GM18519 (cell line): Measurements from ENCODE around the gene TRPC4.
"Not testable (repeated sequence)": the region's sequence is repeated elsewhere in the genome, so short reads cannot be mapped to it uniquely, and the experiment has no call there.

ENCODE experiments used
- ATAC-seq: cut with Tn5 transposase; IDR thresholded peaks from one replicate; pipeline ENCODE4 v1.9.1; 2021; ENCODE audit warnings: mild to moderate bottlenecking, moderate library complexity; ENCODE audit not compliant: unreplicated experiment, low FRiP score

TRPC4 gene

GRCh38 chr13:37835392-37835791 lies 34.2 kb downstream of the TRPC4 start:
- no peak for ATAC-seq

- ATAC-seq, result no peak
These were observed 36.2 kb downstream of the TRPC4 start for GRCh38 chr13:37833411-37833810.

DNA sequence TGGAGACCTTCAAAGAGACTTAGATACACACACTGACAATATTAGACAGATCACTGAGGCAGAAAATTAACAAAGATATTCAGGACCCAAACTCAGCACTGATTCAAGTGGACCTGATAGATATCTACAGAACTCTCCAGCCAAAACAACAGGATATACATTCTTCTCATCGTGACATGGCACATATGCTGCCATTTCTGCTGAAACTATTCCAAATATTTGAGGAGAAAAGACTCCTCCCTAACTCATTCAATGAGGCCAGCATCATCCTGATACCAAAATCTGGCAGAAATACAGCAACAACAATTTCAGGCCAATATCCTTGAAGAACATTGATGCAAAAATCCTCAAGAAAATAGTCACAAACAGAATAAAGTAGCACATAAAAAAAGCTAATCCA lies 53.3 kb downstream of the TRPC4 start:
- no peak for ATAC-seq

DNA sequence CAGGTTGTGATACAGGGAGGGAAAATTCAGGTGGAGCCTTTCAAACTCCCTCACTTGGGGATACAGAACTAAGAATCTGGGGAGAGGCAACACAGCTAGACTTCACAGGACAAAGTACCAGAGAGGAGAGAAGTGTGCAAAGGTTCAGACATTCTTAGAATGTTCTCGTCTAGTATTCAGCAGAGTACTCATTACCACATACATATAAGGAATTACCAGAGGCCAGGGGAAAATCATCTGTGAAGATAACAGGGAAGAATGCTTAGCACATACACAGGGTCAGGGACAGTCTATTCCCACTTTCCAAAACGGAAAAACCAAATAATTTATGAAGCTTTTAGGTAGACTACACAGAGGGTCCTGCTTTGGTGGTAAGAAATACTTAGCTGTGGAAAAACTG lies 58.1 kb downstream of the TRPC4 start:
- no peak for ATAC-seq

GRCh38 chr13:37806666-37807065 lies 62.9 kb downstream of the TRPC4 start:
- no peak for ATAC-seq

DNA sequence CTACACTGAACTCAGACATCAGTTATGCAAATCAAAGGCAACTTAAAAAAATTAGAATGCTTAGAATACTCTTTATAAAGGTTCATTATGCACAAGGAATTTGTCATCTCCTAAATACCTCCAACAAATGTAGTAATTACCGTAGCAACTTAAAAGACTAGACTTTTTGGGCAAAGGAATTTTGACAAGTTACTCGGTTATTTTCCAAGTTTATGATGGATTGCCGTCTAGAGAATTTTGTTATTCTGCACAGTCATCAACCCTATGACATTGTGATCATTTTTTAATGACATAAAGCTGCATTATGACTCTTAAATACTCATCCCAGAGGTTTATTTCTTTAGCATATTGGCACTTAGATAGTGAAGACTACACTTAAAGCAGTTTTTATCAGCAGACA lies 71.9 kb downstream of the TRPC4 start:
- no peak for ATAC-seq

- ATAC-seq, result not testable (repeated sequence)
These were observed 72.8 kb downstream of the TRPC4 start for GRCh38 chr13:37796795-37797194.

DNA sequence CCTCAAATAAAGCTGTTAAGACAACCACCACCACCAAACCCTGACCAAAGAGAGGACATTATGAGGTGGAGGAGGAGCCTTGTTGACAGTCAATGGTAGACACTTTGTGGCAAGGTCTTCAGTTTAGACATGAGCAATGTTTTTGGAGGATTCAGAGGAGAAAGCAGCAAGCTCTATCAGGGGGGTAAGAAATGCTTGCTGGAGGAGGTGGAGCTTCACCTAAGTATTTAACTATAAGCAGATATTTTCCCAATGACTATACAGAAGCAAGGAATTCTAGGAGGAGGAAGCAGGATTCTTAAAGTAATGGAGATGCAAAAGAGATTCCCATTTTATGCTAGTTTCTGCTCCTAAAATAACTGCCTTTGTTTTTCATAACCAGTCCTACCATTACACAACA lies 74.2 kb downstream of the TRPC4 start:
- ATAC-seq, result no peak

DNA sequence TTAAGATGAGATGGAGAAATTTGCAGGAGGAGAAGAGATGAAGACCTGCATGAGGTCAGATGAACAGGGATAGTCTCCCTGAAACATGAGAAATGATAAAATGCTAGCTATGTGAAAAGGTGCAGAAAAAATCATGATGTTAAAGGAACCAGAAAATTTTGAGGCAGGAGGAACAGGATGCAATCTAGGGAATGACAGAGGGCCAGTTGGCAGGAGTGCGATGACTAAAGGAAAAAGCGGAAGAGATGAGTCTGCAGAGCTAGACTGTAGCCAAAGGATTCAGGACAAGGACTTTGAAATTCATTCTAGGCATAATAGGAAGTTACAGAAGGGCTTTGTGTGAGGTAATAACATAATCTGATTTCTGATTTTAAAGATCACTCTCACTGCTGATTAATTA lies 77.9 kb downstream of the TRPC4 start:
- no peak for ATAC-seq

GRCh38 chr13:37788346-37788745 lies 81.2 kb downstream of the TRPC4 start:
- no peak for ATAC-seq

DNA sequence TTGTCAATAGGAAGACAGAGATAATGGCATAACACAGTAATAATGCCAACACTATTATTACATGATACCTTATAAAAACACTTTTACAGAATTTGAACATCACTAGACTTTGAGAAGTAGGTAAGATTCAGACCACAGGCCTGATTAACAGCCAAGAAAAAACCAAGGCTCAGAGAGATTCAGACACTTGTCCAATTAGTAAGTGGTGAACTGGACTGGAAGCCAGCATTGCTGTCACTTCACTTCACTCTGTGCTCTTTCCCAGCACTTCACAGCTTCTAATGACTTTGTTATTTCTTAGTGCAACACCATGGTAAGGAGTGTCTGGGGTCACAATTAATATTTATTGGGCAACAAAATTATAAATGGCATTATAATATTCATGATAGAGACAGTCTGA lies 91.9 kb downstream of the TRPC4 start:
- no peak for ATAC-seq

DNA sequence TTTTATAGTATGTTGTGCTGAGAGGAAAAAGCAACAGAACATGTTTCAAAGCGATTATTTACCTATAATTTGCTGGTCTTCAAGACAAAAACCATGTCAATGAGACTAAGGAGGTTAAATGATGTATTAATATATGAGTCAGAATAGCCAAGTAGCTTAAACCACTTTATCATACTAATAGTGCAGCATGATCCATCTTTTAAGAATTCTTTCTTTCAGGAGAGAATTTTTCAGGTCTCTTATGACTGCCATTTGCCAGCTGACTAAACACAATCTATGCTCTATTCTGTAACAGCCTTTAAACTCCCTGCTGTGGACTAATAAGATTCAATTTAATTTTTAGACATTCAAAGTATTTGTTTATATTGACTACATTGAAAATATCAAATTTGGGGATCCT lies 93.7 kb downstream of the TRPC4 start:
- no peak for ATAC-seq

DNA sequence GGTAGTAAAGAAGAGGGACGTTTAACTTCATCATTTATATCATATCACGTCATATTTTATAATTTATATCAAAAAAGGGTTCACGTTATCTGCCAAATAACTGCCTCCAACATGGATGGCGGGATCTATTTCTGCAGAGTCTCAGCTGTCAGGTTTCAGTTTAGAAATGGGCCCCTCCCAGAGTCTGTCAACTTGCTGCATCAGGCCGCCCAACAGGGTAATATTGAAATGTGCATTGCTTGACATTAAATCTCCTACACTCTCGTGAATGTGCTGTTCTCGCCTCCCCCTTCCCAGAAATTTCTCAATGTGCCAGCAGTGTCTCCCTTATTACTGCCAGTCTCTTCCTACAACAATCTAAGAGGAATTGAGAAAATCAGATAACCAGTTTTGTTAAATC lies 96.9 kb downstream of the TRPC4 start:
- no peak for ATAC-seq

GRCh38 chr13:37769545-37769944 lies 100.0 kb downstream of the TRPC4 start:
- no peak for ATAC-seq

DNA sequence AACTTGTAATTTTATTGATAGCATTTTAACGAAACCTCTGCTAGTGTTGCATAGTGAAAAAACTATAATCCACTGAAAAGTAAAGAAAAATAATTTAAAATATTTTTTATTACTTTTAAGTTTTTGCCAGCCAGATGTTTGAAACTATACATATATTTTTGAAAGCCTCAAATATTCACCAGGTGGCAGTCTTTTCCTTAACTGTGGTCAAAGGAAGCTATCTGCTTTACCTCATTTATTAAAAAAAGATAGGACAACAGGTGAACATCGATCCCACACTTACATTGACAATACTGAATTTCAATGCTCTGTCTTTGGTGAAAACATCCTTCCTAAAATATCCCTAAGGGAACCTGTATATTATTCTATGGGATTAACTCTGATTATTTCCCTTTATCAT lies 100.5 kb downstream of the TRPC4 start:
- no peak for ATAC-seq

DNA sequence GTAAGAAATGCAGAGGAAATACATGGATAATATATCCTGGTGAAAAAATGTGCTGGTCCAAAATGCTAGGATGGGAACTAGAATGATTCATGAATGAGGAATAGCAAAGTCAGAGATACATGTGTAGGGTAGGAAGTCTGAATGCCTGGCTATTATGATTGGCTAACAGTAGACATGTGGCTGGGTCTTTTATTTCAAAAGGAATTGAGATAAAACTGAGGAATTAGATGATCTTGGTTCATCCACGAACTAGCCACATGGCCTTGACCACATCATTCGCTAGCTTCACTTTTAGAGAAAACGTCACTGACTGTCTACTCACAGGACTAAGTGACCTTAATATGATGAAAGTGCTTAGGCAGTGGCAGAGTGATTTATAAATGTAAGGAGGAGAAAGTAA lies 103.1 kb downstream of the TRPC4 start:
- no peak for ATAC-seq

GRCh38 chr13:37755349-37755748 lies 114.2 kb downstream of the TRPC4 start:
- ATAC-seq, result no peak

DNA sequence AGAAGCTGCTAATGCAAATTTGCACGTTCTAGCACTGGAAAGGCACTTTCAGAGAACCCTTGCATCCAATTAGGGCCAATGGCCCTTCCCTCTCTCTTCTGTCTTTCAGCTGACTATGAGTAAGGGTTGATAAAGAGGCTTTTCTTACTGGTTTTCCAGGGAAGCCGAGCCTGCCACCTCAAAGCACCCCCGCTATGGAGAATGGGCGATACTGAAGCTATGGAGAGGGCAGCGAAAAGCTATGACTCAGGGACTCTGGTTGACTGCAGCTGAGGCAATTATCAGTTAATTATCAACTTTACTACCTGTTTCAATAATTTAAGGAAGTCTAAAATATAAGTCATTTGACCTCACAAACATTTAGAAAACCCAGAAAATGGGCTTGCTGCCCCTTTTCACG lies 115.8 kb downstream of the TRPC4 start:
- ATAC-seq, result no peak

DNA sequence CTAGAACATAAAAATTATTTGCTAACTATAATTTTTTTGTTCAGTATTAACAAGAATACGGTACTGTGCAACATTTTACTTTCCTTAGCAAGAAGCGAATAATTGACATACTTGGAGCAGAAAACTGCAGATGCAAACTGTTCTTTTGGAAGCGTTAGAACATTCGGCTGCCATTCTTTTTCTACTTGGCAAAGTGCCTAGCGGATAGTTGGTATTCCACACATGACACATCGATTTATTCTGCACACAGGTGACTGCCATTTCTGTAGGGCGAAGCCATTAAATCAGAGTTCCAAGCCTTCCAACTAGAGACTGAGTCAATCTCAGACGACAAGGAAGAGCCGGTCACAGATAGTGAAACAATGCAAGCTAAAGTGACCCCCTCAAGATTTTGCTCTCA lies 117.4 kb downstream of the TRPC4 start:
- ATAC-seq, result no peak

DNA sequence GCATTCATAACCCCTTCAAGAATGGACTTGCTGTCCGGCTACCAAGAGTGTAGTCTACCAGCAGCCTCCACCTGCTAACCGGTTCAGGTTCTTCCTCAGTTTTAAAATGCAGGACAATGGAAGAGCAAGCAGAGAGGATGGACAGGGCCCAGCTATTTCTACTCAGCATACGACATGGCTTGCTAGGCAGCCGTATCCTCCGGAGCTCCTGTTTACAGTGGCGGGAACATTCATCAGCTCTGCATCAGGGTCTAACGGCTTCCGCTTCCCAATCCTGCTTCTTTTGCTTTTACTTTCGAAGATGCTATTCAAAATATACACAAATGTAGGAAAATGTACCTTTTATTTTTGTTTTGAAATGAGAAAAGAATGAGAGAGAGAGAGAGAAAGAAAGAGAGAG lies 118.5 kb downstream of the TRPC4 start:
- ATAC-seq, result no peak

DNA sequence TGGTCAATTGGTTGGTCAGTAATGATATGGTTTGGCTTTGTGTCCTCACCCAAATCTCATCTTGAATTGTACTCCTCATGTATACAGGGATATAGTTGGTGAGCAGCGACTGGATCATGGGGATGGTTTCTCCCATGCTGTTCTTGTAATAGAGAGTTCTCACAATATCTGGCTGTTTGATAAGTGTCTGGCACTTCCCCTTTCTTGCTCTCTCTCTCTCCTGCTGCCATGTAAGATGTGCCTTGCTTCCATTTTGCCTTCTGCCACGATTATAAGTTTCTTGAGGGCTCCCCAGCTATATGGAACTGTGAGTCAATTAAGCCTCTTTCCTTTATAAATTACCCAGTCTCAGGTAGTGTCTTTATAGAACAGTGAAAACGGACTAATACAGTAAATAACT lies 120.7 kb downstream of the TRPC4 start:
- no peak for ATAC-seq

DNA sequence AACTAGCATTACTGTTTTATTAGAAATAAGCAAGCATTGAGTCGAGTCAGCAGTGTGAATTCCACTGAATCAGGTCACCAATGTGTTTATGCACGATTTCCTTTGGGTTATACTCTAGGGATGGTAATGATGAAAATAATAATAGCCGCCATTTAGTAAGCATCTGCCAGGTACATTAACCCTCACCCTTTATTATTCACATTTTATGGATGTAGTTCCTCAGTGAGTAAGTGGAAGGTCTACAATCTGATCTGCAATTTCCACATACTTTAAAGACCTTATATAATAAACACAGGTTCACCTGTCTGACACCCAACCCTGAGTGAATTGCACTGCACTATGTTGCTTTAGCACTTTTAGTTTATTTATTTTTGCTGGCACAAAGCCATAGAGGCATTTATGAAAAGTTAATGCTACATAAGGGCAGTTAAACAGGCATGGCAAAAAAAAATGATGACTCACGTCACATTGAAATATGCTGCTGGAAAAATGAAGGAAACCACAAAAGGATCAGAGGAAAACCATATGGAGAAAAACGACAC lies 122.4 kb downstream of the TRPC4 start:
- no peak for ATAC-seq

GRCh38 chr13:37741536-37741935 lies 128.0 kb downstream of the TRPC4 start:
- ATAC-seq, result no peak
